Measurements from ENCODE around the gene TPX2.

GRCh38 chr20:31723319-31724078 is 15.6 kb upstream of the TPX2 start:
- peak; percentile 41 for TF ChIP-seq POLR2AphosphoS5 (IDR thresholded peaks at IDR 0.05; ENCODE audit: insufficient read depth, low read depth, low read length)
- TF ChIP-seq CTCF (IDR thresholded peaks at IDR 0.05; ENCODE audit: extremely low read depth in 1 of 2, insufficient read depth in 1 of 2, low read depth in 1 of 2, low read length in 2 of 2) = peak; percentile 84 to 93
- TF ChIP-seq EZH2 (IDR thresholded peaks at IDR 0.05; ENCODE audit: borderline replicate concordance, low read depth, low read length, severe bottlenecking) = no peak
- no peak for TF ChIP-seq FOS (IDR thresholded peaks at IDR 0.05; ENCODE audit: borderline replicate concordance, insufficient read depth, low read length)
- no peak for TF ChIP-seq POLR2A (IDR thresholded peaks at IDR 0.05; ENCODE audit: low read depth, low read length)
- no peak for TF ChIP-seq MAX (IDR thresholded peaks at IDR 0.05; ENCODE audit: insufficient read depth, insufficient read length)

All from endothelial cell of umbilical vein (primary cell).